GM13976 (cell line): Measurements from ENCODE around the gene MOBP.

Source experiments
- DNase-seq: peaks from one replicate; pipeline ENCODE4 v3.0.0; 2012; ENCODE audit warnings: low spot score
- in situ Hi-C: fragments of 300-500 bp; cut with MboI; formaldehyde crosslinking; loops from one replicate; pipeline ENCODE4 v1.12.0; 2022; ENCODE audit warnings: low sequenced_read_pairs, mixed read lengths, inconsistent platforms; ENCODE audit not compliant: unreplicated experiment
- TF ChIP-seq, protein P1 (sequence below): IDR thresholded peaks from 2 replicates; pipeline ENCODE4 v1.5.1; 2012; ENCODE audit warnings: borderline replicate concordance, mild to moderate bottlenecking; ENCODE audit not compliant: insufficient read depth; ENCODE audit errors: extremely low read depth, missing control alignments, control extremely low read depth

The MOBP gene

DNA sequence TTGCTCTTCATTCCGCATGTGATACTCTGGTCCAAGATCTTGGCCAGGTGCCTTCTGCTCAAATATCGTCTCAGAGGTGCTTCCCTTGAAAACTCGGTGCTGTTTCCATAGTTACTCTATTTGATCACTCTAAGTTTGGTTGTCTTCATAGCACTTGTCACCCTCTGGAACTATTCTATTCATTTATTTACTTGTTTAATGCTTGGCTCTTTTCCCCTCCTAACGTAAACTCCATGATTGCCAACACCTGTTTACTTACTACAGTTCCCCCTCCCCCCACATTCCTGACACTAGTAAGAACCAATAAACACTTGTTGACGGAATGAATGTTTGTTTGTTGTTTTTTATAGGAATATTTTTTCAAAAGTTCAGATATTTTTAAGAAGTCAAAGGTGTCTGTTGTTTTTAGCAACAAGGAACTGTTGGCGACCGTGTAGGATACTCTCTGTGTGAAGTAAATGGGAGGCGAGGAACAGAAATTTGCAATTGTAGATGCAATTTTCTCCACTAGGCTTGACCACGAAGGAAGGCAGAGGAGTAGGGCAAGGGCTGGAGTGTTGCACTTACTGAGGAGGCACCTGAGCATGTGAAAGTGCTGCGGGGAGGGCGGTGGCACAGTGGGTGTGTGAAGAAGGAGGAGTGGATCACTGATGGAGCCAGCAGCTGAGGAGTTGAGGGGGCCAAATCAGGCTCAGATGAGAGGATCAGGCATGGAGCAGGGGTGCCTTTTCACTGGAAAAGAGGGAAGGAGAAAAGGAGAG, 48.4 kb downstream of the MOBP start:
- TF ChIP-seq, protein P1, sequence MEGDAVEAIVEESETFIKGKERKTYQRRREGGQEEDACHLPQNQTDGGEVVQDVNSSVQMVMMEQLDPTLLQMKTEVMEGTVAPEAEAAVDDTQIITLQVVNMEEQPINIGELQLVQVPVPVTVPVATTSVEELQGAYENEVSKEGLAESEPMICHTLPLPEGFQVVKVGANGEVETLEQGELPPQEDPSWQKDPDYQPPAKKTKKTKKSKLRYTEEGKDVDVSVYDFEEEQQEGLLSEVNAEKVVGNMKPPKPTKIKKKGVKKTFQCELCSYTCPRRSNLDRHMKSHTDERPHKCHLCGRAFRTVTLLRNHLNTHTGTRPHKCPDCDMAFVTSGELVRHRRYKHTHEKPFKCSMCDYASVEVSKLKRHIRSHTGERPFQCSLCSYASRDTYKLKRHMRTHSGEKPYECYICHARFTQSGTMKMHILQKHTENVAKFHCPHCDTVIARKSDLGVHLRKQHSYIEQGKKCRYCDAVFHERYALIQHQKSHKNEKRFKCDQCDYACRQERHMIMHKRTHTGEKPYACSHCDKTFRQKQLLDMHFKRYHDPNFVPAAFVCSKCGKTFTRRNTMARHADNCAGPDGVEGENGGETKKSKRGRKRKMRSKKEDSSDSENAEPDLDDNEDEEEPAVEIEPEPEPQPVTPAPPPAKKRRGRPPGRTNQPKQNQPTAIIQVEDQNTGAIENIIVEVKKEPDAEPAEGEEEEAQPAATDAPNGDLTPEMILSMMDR = no peak
- no peak for DNase-seq
- in situ Hi-C loops = no loop called here

DNA sequence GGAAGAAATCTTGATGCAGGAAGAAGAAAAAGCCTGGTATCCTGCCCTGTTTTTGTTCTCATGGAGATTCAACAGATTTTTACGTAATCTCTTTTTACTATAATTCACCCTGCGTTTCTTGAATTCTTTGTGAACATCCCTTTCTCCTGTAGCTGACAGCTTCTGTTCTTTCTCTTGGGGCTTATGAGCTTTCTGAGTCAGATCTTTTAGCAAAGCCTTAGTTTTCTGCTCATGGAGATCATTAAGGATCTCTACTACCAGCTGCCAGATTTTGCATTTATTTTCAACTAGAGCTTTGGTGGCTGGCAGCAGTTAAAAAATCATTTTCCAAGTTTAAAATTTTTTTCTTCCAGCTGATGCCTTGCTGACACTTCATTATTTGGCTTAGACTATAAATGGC, 51.6 kb downstream of the MOBP start:
- TF ChIP-seq, protein P1 = no peak
- in situ Hi-C loops = no loop called here

DNA sequence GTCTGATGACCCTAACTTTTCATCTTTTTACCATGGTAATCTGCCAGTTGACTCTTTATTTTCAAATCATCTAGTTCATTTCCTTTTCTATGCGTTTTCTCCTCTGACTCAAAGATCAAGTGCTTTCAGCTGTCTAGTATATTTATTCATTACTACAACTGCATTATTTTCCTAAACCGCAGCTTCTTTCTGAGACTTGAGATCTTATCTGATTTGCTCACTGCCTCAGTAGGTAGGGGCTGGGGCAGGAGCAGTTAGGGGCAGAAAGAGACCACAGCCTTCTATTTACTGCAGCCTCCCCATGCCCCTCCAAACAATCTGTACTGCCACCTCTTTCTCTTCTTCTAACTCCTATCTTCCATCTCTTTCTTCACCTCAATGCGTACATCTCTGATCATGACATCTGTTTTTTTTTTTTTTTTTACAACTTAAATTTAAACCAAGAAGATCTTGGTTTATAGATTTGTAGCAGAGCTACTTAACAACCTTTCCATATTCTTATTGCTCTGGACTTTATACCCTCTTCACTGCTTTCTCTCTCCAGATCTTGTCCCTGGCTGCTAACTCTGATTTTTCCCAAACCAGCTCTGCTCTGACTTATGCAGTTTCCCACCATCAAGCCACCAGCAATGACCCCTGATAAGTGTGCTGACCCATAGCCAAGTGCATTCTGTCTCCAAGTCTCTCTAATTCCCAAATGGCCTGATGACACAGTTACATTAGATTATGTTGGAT, 52.2 kb downstream of the MOBP start:
- no peak for DNase-seq

More for the DNA sequence above, 51.6 kb downstream of the MOBP start:
- DNase-seq = no peak

GRCh38 chr3:39521456-39521855, 54.0 kb downstream of the MOBP start:
- in situ Hi-C loops = no loop called here

More for the DNA sequence above, 52.2 kb downstream of the MOBP start:
- in situ Hi-C loops = no loop called here
- TF ChIP-seq, protein P1 = no peak

DNA sequence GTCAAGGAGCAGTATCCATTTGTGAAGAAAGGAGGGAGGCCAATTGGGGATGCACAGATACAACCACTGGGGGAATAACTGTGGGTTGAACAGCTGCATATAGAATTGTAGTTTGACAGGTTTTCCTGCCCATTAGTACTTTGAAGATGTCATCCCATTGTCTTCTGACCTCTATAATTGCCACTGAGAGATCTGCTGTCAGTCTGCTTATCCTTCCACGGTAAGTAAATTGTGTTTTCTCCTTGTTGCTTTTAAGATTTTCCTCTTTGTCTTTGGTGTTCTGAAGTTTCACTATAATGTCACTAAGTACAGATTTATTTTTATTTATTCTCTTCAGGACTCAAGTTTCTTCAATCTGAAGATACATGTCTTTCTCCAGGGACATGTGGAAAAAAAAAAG, 56.6 kb downstream of the MOBP start:
- in situ Hi-C loops = no loop called here
- no peak for DNase-seq

More at GRCh38 chr3:39521456-39521855, 54.0 kb downstream of the MOBP start:
- TF ChIP-seq, protein P1 = no peak
- DNase-seq = no peak

GRCh38 chr3:39528844-39529243, 61.4 kb downstream of the MOBP start:
- no peak for DNase-seq
- in situ Hi-C loops = no loop called here
- TF ChIP-seq, protein P1 = no peak

More for the DNA sequence above, 56.6 kb downstream of the MOBP start:
- TF ChIP-seq, protein P1 = no peak
